ENCODE measurements around the gene GRK7.
"Not testable (repeated sequence)": the region's sequence is repeated elsewhere in the genome, so short reads cannot be mapped to it uniquely, and the experiment has no call there.

Gene GRK7

GRCh38 chr3:141796081-141796888 lies 33.1 kb downstream of the GRK7 start:
- peak; percentile 61 for DNase-seq

- peak; percentile 20 for DNase-seq
These were observed 33.9 kb downstream of the GRK7 start for GRCh38 chr3:141796889-141797781.

DNA sequence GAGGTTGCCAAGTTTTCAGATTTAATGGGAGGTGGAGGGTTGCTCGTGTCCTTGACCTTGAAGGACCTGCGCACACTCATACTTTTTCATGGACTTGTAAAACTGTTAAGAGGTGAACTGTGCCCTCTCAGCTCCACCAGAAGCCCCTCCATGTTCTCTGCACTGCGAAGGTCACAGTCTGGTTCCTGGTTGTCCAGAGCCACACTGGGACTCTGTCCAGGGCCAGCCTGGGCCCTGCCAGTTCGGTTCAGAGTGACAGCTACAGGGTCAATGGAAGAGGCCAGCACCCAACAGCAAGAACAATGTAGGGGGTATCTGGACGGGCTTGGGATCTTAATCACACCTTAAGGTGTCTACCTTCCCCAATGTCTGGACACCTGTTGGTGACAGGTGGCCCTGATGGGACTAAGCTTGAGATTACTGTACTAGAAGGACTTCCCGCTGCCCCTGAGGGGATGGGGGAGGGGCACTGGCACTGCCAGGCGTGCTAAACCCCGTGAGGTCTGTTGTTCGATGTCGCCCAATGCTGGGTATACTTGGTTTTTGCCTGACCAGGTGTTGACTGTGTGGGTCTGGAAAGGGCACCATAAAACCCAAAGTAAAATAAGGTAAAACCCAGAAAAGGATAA lies 34.7 kb downstream of the GRK7 start:
- DNase-seq: no peak

DNA sequence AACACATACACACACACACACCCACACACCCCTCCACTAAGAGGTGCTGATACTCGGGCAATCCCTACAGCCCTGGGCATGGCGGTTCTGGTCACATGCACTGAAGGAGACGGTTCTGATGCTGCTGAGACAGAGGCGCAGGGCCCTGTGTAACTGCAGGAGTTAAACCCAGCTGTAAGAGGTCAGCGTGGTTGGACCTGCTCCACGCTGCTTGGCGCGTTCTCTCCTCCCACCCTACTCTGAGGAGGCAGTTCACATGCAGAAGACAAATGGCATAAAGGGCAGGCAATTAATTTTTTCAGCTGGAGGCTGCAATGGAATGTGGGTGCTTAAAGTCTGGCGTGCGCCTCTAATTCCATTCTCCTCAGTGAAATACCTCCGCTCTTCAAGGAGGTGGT lies 35.2 kb downstream of the GRK7 start:
- DNase-seq: no peak

DNA sequence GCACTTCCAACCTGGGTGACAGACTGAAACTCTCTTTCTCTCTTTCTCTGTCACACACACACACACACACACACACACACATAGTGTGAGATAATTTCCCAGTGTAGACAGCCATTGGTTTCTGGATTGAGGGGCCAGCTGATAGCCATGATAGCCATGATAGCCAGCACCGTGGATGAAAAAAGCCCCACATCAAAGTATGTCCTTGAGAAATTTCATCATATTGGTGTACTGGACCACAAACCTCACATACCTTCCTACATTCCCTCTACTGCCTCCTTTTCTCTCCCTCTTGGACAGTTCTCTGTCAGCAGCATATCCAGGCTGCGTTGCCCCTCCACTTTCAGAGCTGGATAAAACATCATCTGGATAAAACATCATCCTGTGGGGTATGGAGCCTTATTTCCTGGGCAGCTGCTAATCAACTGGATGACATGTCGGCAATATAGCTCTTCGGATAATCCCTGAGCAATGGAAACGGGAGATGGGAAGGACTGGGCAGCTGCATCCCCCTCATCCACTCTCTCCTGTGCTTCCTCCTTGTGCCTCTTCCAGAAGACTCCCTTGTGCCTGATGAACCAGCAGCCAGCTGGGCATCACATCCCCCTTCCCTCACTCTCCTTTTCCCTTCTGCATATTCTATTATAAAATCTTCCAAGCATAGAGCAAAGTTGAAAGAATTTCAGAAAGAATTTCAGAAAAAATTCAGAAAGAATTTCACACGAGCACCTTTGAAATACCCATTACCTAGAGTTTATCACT lies 39.3 kb downstream of the GRK7 start:
- no peak for DNase-seq

DNA sequence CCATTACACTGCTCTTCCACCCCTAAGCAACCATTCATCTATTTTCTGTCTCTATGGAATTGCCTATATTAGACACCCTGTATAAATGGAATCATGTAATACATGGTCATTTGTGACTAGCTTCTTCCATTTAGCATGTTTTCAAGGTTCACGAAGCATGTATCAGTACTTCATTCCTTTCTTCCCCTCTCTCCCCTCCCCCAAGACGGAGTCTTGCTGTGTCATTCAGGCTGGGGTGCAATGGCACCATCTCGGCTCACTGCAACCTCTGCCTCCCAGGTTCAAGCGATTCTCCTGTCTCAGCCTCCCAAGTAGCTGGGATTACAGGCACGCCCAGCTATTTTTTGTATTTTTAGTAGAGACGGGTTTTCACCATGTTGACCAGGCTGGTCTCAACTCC lies 40.3 kb downstream of the GRK7 start:
- DNase-seq: not testable (repeated sequence)

DNA sequence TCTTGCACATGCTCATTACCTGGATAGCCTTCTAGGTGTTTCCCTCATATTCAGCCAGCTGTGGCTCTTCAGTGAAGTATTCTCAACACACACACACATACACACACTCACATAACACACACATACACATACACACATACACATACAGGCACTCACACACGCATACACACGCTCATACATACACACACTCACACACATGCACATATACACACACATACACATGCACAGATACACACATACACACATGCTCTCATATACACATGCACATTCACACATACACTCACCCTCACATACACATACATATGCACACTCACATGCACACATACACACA lies 41.2 kb downstream of the GRK7 start:
- DNase-seq: no peak

DNA sequence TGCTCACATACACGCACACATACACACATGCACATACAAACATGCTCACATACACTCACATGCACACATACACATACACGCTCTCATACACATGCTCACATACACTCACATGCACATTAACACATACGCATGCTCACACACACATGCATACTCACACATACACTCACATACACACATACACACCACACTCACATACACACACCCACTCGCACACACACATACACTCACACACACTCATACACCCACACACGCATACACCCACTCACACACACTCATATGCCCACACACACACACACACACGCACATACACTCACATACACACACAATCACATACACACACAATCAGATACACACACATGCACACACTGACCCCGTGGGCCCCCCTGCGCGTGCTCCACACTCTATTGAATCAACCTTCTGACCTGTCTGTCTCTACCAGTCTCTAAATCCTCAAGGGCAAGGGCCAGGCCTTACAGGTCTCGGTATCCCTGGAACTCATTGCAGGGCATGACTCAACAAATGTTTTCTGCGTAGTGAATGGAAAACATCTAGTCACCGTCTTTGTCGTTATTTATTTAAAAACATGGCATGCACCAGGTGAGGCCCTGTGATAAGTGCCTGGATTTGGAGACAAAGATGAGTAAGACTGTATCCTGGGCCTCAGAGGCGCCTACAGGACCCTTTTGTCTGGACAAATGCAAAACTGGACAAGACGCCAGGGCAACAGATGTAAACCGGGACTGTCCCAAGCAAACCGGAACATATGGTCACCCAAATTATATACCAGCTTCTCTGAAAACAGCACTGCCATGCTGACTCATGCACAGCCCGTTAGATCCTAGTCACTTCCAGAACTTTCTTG lies 41.8 kb downstream of the GRK7 start:
- DNase-seq: no peak

- DNase-seq: no peak
These were observed 44.2 kb downstream of the GRK7 start for GRCh38 chr3:141807277-141808033.

GRCh38 chr3:141808586-141808985 lies 45.4 kb downstream of the GRK7 start:
- no peak for DNase-seq

DNA sequence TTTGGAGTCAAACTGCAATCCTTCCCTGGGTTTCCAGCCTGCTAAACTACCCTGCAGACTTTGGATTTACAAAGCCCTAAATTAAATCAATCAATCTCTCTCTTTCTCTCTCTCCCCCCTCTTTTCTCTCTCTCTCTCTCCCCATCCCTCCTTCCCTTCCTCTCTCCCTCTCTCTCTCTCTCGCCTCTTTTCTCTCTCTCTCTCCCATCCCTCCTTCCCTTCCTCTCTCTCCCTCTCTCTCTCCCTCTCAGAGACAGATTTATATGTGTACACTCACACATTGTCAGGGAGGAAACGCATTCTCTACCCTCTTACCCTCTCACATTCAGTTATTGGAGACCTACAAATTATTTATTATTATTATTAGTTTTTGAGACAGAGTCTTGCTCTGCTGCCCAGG lies 47.0 kb downstream of the GRK7 start:
- no peak for DNase-seq

GRCh38 chr3:141811348-141811747 lies 48.1 kb downstream of the GRK7 start:
- DNase-seq: no peak

- DNase-seq: no peak
These were observed 48.9 kb downstream of the GRK7 start for GRCh38 chr3:141812084-141812483.

DNA sequence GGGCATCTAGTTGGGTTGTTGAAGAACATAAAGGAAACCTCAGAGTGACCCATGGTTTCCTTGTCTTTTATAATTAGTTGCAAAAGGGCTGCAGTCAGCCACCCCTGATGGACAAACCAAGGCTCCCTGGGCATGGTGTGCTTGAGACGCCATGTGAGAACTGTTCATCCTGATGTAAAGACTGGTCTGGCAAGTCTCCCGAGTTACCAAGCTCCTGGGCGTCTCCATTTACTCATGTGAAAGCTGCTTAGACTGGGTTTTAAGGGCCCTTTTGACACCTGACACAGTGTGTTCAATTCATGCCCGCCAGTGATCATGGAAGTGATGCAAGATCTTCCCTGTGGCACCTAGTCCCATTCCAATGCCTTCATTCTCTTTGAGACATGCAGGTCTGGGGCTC lies 49.4 kb downstream of the GRK7 start:
- DNase-seq: no peak

Measured in activated CD4-positive, alpha-beta T cell treated with anti-CD3 and anti-CD28 coated beads, Interleukin-2, amount 50 U/mL, for 1 hour (primary cell).